Small intestine (tissue), 7 donors: ENCODE measurements around the gene TNFRSF9. TPM values are rescaled to one million over a fixed set of nuclear protein-coding genes. Genes with fewer than 3 reads are reported as not detected.
"Not testable (repeated sequence)": the region's sequence is repeated elsewhere in the genome, so short reads cannot be mapped to it uniquely, and the experiment has no call there.

Experiments used
- DNase-seq, 2 donors: peaks; one replicate each; pipeline versions ENCODE4 v3.0.0 to v3.0.0-alpha.2; 2013
- FAIRE-seq: peaks from 2 replicates; lab custom pipeline; 2012; peaks lifted over from hg19 to GRCh38; lab: Jason Lieb, UNC
- H3K27ac ChIP-seq, 3 donors: one replicate each; pipeline ENCODE4 v1.5.1; 2013; ENCODE audit warnings: low read length in 2 of 3, mild to moderate bottlenecking in 2 of 3, control low read depth in 1 of 3, inconsistent platforms in 1 of 3, low read depth in 1 of 3, moderate library complexity in 1 of 3
- H3K27me3 ChIP-seq, 3 donors: one replicate each; pipeline ENCODE4 v1.6.1; 2013; ENCODE audit warnings: low read length in 3 of 3, inconsistent platforms in 1 of 3; ENCODE audit not compliant: control insufficient read depth in 3 of 3, insufficient read depth in 3 of 3
- H3K36me3 ChIP-seq, 3 donors: one replicate each; pipeline ENCODE4 v1.6.1; 2013; ENCODE audit warnings: low read length in 3 of 3, inconsistent platforms in 1 of 3, low read depth in 1 of 3, mild to moderate bottlenecking in 1 of 3, moderate library complexity in 1 of 3; ENCODE audit not compliant: control insufficient read depth in 3 of 3, insufficient read depth in 2 of 3
- H3K4me1 ChIP-seq, 3 donors: one replicate each; pipeline ENCODE4 v1.6.1; 2013; ENCODE audit warnings: low read length in 2 of 3, inconsistent platforms in 1 of 3, low read depth in 1 of 3, mild to moderate bottlenecking in 1 of 3, moderate library complexity in 1 of 3; ENCODE audit not compliant: control insufficient read depth in 3 of 3, insufficient read depth in 2 of 3
- H3K4me3 ChIP-seq, 3 donors: one replicate each; pipeline ENCODE4 v1.5.1; 2013; ENCODE audit warnings: low read length in 3 of 3, control low read depth in 1 of 3, inconsistent platforms in 1 of 3, low read depth in 1 of 3, mild to moderate bottlenecking in 1 of 3, moderate library complexity in 1 of 3
- H3K9me3 ChIP-seq, 2 donors: one replicate each; pipeline ENCODE4 v1.6.1; 2013; ENCODE audit warnings: low read depth in 1 of 2, low read length in 1 of 2; ENCODE audit not compliant: control insufficient read depth in 2 of 2, insufficient read depth in 1 of 2
- WGBS, 3 donors: extraction: QIAGEN DNeasy Blood & Tissue Kit; methylation state at CpG; one replicate each; pipeline ENCODE4 v1.1.7; 2013; 5-methylcytosine and 5-hydroxymethylcytosine counted together
- polyA plus RNA-seq, 4 donors: library from polyadenylated mRNA; stranded (reverse) in 3 of 4; unstranded in 1 of 4; fragments of 200-250 nt in 3 of 4; fragments of 120-200 nt in 1 of 4; gene quantifications; one replicate each; pipeline versions ENCODE4 v1.2.1 to v1.2.3, GENCODE V29; 2013
- donor health status: healthy with polysubstance abuse.
- donor health status: control.
- donor health status: control.
- donor health status: Bipolar disorder and iron deficiency.
- donor health status: healthy.

Gene TNFRSF9
- polyA plus RNA-seq, 4 donors = 0.13 to 0.38 TPM; not detected in 2

DNA sequence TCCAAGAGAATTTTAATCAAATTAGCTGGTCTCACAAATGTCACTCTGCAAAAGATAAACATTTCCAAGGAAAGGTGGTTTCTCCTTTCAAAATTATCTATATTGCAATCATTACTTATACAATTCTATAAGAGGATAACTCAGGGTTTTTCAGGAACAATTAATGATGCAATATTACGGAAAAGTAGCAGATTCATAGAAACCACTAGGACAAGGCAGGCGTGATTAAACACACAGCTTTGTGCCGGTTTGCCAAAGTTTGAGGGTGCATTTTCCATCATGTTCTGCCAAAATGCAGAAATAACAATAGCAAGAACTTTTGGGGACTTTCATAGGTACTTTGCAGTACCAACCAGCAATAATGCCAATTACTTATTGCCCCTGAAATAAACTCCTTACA lies 605 bp downstream of the TNFRSF9 start:
- H3K4me3 ChIP-seq = no peak overlapping the region
- WGBS, 3 donors = 74 to 87% (median 78%) methylated on average over 3 of the region's 3 CpGs
- DNase-seq (no peak), FAIRE-seq (no peak)
- no peaks in the 10 kb centered on the region for H3K36me3 ChIP-seq
- H3K4me1 ChIP-seq = peaks cover 0 to 2% (median 2%) of the 10 kb centered on the region in 3 donors
- H3K27ac ChIP-seq = no peak overlapping the region
- H3K27me3 ChIP-seq = peaks cover 0 to 32% (median 0%) of the 10 kb centered on the region in 3 donors
- H3K9me3 ChIP-seq = no peaks in the 10 kb centered on the region

GRCh38 chr1:7938070-7938469 lies 2.6 kb downstream of the TNFRSF9 start:
- peaks cover 0 to 28% (median 0%) of the 10 kb centered on the region in 3 donors for H3K27me3 ChIP-seq
- DNase-seq (no peak), FAIRE-seq (no peak)
- peaks cover 0 to 2% (median 2%) of the 10 kb centered on the region in 3 donors for H3K4me1 ChIP-seq
- no peaks in the 10 kb centered on the region for H3K36me3 ChIP-seq
- no peaks in the 10 kb centered on the region for H3K9me3 ChIP-seq
- no peak overlapping the region for H3K27ac ChIP-seq
- 21 to 46% (median 26%) methylated on average over 3 of the region's 3 CpGs for WGBS, 3 donors
- H3K4me3 ChIP-seq = no peak overlapping the region

DNA sequence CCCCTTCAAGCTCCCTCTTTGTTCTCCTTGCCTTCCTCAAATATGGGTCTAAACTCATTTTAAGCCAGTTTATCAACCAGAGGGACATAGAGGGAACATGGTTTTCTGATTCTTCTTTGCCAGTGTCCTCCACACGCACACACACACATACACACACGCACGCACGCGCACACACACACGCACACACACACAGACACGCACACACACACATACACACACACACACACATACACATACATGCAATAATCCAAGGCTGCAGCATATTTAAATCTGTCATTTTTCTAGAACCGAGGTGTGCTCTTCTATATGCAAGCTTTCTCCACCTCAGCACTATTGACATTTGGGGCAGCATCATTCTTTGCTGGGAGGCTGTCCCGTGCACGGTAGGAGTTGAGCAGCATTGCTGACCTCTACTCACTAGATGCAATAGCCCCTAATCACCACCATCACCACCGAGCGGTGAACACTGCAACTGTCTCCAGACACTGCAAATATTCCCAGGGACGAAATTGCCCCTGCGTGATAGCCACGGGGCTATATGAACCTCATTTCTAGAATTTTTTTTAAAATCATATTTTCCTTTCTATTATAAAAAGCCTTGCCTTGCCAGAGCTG lies 8.0 kb downstream of the TNFRSF9 start:
- no peak for DNase-seq
- H3K27me3 ChIP-seq = no peaks in the 10 kb centered on the region
- H3K4me3 ChIP-seq = no peak overlapping the region
- FAIRE-seq = no peak
- no peak overlapping the region for H3K27ac ChIP-seq
- no peaks in the 10 kb centered on the region for H3K36me3 ChIP-seq
- no peaks in the 10 kb centered on the region for H3K4me1 ChIP-seq
- H3K9me3 ChIP-seq = no peaks in the 10 kb centered on the region
- 69 to 74% (median 73%) methylated on average over 15 of the region's 15 CpGs for WGBS, 3 donors

- 52 to 73% (median 65%) methylated on average over 2 of the region's 2 CpGs for WGBS, 3 donors
- no peak for FAIRE-seq
These were observed 9.2 kb downstream of the TNFRSF9 start for GRCh38 chr1:7931446-7931812.

GRCh38 chr1:7930645-7931445 lies 9.8 kb downstream of the TNFRSF9 start:
- H3K36me3 ChIP-seq = no peaks in the 10 kb centered on the region
- no peak for DNase-seq
- no peaks in the 10 kb centered on the region for H3K9me3 ChIP-seq
- H3K4me1 ChIP-seq = no peaks in the 10 kb centered on the region
- H3K27me3 ChIP-seq = peaks cover 0 to 8% (median 0%) of the 10 kb centered on the region in 3 donors
- 62 to 75% (median 69%) methylated on average over 15 of the region's 15 CpGs for WGBS, 3 donors
- H3K4me3 ChIP-seq = no peak overlapping the region
- H3K27ac ChIP-seq = no peak overlapping the region
- FAIRE-seq = no peak

More at GRCh38 chr1:7931446-7931812, 9.2 kb downstream of the TNFRSF9 start:
- no peak overlapping the region for H3K27ac ChIP-seq
- no peaks in the 10 kb centered on the region for H3K9me3 ChIP-seq
- H3K36me3 ChIP-seq = no peaks in the 10 kb centered on the region
- DNase-seq = no peak
- H3K4me1 ChIP-seq = no peaks in the 10 kb centered on the region
- H3K27me3 ChIP-seq = peaks cover 0 to 8% (median 0%) of the 10 kb centered on the region in 3 donors
- H3K4me3 ChIP-seq = no peak overlapping the region

DNA sequence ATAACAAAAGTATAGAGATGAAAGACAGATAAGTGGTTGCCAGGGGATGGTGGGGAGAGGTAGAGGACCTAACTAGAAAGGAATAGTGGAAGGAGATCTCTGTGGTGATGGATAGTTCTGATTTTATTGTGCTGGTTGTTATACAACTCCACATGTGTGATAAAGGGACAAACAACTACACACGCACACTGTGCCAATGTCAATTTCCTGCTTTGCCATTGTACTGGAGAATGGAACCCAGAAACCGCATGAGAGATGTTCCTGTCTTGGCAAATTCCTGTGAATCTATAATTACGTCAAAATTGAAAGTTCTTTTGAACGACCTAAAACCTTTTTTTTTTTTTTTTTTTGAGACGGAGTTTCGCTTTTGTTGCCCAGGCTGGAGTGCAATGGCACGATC lies 11.0 kb downstream of the TNFRSF9 start:
- no peak for FAIRE-seq
- H3K27ac ChIP-seq = no peak overlapping the region
- DNase-seq = no peak
- peaks cover 0 to 8% (median 0%) of the 10 kb centered on the region in 3 donors for H3K27me3 ChIP-seq
- no peaks in the 10 kb centered on the region for H3K9me3 ChIP-seq
- no peak overlapping the region for H3K4me3 ChIP-seq
- H3K36me3 ChIP-seq = no peaks in the 10 kb centered on the region
- H3K4me1 ChIP-seq = no peaks in the 10 kb centered on the region
- 18 to 52% (median 20%) methylated on average over 5 to 7 of the region's 7 CpGs for WGBS, 3 donors

DNA sequence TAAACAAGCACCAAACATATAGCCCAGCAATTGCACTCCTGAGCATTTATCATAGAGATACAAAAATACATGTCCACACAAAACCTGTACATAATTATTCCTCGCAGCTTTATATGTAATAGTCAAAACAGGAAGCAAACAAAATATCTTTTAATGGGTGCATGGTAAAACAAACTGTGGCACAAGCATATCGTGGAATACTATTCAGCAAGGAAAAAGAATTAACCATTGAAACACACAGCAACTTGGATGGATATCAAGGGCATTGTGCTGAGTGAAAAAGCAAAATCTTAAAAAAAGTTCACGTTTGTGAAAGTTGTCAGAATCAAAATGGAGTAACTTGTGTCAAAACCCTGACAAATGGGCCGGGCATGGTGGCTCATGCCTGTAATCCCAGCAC lies 12.4 kb downstream of the TNFRSF9 start:
- H3K4me3 ChIP-seq = no peak overlapping the region
- no peaks in the 10 kb centered on the region for H3K36me3 ChIP-seq
- no peaks in the 10 kb centered on the region for H3K9me3 ChIP-seq
- 85 to 92% (median 86%) methylated on average over 4 of the region's 4 CpGs for WGBS, 3 donors
- no peak for FAIRE-seq
- H3K27ac ChIP-seq = no peak overlapping the region
- H3K4me1 ChIP-seq = no peaks in the 10 kb centered on the region
- no peak for DNase-seq
- peaks cover 0 to 9% (median 0%) of the 10 kb centered on the region in 3 donors for H3K27me3 ChIP-seq

DNA sequence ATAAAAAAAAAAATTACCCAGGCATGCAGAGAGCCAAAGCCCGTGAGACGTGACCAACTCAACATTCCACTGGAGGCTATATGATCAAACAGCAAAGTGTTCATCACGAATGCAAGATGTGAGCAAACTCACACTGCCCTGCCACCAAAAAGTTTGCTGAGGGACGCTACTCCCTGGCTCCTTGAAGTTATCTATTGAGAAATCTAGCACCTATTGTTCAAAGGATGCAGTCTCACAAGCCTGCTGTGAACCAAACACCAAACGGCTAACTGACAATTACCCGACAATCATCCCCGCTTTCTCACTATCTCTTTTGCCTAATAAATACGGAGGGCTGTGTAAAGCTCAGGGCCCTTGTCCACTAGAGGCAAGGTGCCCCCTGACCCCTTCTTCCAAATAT lies 13.6 kb downstream of the TNFRSF9 start:
- not testable (repeated sequence) for H3K27ac ChIP-seq, H3K4me1 ChIP-seq, DNase-seq, H3K36me3 ChIP-seq, FAIRE-seq, H3K9me3 ChIP-seq, H3K4me3 ChIP-seq
- peaks cover 0 to 11% (median 0%) of the 10 kb centered on the region in 3 donors for H3K27me3 ChIP-seq
- 42 to 59% (median 50%) methylated on average over 8 of the region's 8 CpGs for WGBS, 3 donors
